ENCODE measurements around the gene EGLN3.
"Not testable (repeated sequence)": the region's sequence is repeated elsewhere in the genome, so short reads cannot be mapped to it uniquely, and the experiment has no call there.

The EGLN3 gene

DNA sequence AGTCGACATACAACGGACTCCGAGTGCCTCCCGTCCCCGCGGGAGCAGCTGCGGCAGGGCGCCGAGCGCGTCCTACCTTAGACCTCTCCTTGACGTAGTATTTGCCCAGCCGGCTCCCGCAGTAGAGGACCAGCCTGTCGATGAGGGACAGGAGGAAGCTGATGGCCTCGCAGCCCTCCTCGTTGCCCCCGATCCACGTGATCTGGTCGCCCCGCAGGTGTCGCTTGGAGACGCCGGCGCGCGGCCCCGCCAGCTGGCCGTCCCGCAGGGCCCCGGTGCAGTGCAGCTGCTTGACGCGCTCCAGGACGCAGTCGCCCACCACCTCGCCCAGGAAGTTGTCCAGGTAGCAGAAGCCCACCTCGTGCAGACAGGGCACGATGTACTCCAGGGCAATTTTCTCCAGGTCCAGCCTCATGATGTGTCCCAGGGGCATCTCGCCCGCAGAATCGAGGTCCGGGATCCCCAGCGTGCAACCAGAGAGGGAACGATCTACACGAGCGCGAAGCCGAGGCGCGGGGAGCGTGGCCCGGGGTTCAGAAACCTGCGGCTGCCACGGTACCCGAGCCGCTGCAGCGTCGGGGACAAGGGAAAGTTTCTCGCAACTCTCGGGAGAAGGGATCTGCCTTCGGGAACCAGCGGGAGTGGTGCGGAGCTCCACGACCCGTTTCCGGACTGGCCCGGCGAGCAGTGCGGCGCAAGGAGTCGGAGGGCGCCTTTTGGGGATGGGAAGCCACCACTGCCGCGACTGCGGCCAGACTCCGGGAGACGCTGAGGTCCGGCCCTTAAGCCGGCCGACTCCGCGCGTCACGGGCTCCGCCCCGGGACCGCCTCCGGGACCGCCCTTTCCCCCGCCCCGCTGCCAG, at the start of gene EGLN3:
Gene EGLN3 (minus strand): TSS at position 755 of the 863 bp plus-strand sequence. CDS start 322 bp downstream, at position 433.
- DNase-seq (ENCODE audit: low spot score) = peak; percentile 81

DNA sequence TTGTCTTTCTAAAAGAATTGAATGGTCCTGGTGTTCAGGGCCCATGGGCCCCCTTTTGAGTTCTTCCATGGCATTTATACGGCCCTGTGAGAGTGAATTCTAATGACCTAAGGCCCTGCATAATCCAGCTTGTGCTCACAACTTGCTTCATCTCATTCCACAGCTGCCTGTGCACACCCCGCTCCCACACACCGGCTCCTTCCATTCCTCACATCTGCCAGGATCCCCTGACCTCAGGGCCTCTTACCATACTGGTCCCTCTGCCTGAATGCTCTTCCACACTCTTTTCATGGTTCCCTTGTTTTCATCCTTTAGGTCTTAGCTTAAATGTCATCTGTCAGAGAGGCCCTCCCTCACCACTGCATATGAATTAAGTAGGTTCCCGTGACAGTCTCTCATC, 49.5 kb upstream of the EGLN3 start:
- DNase-seq (ENCODE audit: low spot score) = no peak

DNA sequence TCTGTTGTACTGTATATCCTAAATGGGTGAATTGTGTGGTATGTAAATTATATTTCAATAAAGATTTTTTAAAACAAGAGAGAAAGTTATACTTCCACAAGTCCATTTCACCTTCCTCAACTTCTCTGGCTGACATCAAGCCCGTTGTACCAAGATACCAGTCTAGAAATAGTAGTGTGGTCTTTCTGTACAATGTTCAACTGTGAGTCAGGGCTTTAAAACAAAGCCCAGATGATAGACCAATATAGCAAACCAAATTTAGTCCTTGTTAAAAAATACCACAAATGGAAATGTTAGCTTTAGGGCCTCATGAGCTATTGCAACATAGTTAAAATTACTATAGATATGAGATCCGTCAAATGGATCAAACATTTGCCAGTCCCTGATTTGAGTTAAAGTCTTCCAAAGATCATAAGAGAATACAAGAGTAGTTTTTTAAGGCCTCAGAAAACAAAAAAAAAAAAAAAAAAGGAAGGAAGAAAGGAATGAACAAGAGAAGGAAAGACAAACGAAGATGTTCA, 49.0 kb upstream of the EGLN3 start:
- no peak for DNase-seq (ENCODE audit: low spot score)

DNA sequence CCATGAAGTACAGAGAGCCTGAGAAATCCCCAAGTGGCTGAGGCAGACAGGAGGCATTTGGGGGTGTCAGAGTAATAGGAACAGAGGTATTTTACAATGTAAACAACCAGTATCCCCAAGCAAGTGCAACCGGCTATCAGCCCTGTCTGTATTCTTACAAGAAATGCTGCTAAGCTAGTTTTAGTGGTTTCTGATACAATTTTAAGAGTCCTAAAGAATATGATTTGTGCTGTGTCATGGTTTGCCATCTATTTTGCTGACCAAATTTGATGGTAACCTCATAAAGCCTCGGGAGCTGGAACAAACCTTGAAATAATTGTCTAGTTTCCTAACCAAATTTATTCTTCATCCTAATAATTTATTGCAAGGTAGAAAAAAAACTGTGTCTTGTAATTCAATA, 46.7 kb upstream of the EGLN3 start:
- DNase-seq (ENCODE audit: low spot score) = no peak

DNA sequence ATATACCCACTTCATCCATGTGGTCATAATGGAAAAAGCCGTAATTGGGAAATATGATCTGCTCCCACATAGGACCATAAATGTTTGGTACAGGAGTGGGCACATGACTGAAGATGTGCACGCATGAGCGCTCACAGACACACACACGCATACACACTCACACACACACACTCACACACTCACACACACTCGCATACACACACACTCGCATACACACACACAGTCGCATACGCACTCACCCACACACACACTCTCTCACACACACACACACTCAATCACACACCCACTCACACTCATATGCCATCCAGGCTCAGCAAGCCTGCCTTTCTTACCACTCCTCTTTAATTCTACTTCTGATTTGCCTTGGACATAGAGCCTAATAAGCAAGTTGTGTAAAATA, 45.6 kb upstream of the EGLN3 start:
- DNase-seq (ENCODE audit: low spot score) = no peak

DNA sequence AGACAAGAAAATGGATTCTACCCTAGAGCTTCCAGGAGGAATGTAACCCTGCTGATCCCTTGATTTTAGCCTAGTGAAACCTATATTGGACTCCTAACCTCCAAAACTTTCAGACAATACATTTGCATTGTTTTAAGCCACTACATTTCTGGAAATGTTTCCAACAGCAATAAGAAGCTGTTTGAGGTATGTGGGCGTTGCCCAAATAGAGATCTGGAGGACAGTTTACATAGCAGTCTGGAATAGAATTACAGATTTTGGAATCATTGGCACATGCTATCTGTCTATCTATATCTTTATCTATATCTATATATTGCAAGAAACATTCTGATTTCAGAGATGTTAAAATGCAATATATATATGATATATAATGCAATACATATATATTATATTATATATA, 42.4 kb upstream of the EGLN3 start:
- DNase-seq (ENCODE audit: low spot score) = no peak

DNA sequence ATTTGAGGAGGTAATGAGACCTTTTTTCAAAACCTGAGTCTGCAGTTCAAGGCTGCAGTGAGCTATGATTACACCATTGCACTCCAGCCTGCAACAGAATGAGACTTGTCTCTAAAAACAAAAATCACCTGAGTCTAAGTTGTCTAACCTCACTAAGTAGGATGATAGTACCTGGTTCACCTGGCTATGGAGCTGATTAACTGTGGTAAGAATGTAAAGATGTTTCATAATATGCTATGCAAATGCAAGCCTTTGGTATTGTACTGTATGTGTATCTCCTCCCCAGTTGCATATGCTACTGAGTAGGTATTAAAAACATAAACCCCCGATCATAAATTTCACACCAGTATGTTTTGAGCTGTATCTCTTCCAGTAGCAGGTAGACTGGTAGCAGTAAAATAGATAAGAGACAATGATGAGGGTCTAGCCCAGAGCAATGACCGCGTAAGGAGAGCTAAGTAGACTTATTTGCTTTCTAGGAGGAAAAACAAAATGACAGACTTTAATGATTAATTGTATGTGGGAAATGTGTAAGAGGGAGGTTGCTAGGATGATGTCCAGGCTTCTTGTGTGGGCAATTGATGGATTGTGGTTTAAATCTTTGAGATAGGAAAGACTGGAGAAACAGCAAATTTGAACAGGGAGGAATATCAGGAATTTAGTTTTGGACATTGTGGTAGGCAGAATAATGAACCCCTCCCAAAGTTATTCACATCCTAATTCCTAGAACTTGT, 41.6 kb upstream of the EGLN3 start:
- no peak for DNase-seq (ENCODE audit: low spot score)

DNA sequence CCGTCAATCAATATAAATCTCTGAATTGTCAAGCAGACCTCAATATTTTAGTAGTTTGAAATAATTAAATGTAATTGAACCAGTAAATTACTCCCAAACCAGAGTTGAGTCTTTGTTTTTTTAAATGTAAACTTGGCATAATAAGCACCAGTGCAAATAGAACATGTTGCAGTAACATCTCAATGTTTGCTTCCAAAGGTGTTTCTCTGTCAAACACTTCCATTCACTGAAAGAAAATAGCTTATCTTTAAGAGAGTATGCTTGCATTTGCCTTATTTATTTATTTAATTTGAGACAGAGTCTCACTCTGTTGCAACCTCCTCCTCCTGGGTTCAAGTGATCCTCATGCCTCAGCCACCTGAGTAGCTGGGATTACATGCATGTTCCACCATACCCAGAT, 39.9 kb upstream of the EGLN3 start:
- DNase-seq (ENCODE audit: low spot score) = no peak

DNA sequence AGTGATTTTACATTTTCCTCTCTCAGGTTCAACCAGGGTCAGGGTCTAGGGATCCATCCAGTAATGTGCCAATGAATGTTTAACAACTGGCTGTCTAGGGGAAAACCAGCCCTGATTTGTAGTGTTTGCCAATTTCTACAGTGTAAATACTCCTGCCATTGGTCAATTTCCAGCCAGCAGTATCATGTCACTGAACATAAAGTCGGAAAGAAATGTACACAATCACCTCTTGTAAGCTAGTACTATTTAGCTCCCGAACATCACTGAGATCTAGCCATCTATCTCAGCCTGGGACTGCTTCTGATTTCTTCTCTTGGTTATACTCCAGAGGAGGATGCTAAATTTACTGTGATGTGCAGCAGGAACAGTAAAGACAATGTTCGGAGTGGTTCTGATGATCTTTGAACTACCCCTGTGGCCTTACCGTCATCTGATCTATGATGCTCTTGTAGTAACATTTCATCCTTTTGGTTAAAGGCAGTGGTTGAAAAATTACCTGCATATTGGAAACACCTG, 36.7 kb upstream of the EGLN3 start:
- no peak for DNase-seq (ENCODE audit: low spot score)

DNA sequence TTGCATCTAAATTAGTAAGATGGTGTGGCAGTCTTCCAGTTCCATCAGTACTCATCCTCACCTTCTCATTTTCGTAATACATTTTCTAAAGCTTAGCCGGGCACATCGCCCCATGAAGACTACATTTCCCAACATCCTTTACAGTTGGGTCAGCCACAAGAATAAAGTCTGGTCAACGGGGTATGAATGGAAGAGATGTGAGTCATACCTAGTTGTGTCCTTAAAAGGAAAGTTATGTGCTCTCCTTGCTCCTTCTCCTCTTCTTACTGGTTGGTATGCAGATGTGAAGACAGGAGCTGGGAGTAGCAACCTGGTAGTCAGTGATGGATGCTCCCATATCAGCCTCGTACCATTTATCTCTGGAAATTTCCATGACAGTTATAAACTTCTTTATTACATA, 35.9 kb upstream of the EGLN3 start:
- peak; percentile 66 for DNase-seq (ENCODE audit: low spot score)

DNA sequence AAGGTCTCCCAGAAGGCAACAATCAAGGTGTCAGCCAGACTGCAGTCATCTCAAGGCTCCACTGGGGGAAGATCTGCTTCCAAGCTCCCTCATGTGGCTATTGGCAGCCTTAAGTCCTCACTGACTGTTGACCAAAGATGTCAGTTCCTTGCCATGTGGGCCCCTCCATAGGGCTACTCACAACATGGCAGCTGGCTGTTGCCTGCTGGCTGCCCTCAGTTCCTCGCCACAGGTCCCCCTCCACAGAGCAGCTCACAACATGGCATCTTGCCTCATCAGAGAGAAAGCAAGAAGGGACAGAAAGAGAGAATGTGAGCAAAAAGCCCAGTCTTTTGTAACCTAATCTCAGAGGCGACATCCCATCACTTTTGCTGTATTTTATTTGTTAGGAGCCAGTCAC, 34.4 kb upstream of the EGLN3 start:
- DNase-seq (ENCODE audit: low spot score) = no peak

DNA sequence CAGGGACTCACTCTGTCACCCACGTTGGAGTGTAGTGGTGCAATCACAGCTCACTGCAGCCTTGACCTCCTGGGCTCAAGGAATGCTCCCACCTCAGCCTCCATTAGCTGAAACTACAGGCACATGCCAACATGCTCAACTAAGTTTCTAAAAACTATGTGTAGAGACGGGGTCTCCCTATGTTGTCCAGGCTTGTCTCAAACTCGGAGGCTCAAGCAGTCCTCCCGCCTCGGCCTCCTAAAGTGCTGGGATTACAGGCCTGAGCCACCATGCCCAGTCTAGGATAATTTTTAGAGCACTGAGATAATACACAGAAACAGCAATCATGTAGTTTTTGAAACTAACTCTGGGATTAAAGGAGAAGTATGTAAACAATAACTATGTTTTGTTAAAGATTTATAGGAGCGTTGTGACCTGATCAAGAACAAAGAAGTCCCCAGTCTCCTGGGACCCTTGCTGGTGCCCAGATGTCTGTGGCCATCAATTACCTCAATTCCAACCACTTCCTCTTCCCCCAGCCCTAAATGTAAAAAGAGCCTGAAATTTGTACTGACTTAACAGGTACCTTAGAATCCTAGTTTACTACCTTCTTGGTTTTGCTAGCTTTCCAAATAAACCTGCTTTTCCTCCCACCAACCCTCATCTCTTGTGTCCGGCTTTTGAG, 28.9 kb upstream of the EGLN3 start:
- no peak for DNase-seq (ENCODE audit: low spot score)

DNA sequence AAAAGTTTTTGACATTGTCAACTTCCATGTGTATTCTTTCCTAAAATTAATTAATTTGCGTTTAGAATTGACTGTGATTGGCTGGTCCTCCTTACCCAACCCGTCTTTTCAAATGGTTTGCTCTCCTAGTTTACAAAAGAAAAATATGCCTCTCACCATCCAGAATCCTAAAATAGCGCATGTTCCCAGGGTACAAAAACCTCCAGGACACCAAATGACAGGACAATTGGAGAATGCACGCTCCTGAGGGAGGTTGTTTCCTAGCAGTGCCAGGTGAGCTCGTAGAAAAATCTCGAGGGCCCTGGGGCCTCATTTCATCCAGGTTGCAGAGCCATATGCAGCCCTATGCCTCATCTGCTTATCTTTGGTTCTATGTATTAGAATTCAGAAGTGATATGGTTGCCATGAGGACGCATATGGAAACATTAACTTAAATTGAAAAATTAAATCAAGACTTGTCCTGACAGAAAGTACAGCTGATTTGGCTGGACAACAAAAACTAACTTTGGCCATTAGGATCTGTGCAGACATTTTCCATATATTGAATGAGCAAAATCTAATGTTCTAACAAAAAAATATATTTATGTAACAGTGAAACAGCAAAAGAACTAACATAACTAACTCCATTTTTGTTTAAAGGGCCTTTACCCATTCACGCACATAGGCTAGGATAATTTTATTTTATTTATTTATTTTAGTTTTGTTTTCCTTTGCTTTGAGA, 28.2 kb upstream of the EGLN3 start:
- DNase-seq (ENCODE audit: low spot score) = no peak

DNA sequence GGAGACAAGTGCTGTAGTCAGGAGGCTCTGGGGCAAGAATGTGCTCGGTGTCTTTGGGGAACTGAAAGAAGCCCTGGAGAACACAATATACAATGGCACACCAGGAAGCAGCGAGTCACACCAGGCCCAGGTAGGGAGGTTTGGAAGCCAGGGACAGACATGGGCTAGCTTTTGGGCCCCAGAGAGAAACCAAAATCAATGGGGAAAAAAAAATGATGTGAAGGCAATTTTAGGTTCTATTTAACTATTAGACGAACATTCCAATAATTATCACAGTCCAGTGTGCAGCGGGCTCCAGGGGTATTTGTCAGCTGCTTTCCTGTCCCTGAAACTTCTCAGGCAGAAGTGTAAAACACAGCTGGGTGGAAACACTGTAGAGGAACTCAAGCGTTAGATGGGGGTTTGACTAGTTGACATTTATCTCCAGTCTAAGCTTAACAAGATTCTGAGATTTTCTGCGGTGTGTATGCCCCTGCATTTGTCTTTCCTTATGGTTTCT, 21.8 kb upstream of the EGLN3 start:
- DNase-seq (ENCODE audit: low spot score) = no peak

DNA sequence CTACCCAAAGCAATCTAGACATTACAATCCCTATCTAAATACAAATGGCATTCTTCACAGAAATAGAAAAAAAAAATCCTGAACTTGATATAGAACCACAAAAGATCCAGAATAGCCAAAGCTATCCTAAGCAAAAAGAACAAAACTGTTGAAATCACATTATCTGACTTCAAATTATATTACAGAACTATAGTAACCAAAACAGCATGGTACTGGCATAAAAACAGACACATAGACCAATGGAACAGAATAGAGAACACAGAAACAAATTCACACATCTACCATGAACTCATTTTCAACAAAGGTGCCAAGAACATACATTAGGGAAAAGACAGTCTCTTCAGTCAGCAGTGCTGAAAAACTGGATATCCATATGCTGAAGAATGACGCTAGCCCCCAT, 19.0 kb upstream of the EGLN3 start:
- not testable (repeated sequence) for DNase-seq (ENCODE audit: low spot score)

DNA sequence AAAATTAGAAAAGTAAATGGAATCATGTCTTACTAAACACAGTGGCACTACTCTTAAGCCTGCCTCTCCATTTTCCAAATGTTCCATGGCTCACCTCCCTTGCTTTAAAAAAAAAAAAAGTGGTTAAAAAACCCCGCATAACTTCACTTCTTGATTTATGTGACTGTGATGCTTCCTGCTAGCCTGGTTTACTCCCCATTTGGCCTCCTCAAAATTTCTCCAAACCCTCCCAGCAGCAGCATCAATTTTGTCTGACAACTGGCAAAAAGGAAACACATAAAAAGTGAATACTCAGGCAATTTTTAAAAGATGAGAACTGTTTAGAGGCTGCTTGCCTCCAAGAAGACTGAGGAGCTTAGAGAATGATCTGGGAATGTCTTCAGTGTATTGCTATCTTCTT, 17.8 kb upstream of the EGLN3 start:
- no peak for DNase-seq (ENCODE audit: low spot score)

DNA sequence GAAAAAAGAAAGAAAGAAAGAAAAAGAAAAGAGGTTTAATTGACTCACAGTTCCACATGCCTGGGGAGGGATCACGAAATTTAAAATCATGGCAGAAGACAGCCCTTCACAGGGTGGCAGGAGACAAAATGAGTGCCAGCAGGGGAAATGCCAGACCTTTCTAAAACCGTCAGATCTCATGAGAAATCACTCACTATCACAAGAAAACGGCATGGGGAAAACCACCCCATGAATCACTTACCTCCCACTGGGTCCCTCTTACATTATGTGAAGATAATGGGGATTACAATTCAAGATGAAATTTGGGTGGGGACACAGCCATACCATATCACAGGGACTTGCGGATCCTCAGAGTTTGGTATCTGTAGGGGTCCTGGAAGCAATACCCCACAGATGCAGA, 16.3 kb upstream of the EGLN3 start:
- DNase-seq (ENCODE audit: low spot score) = no peak

DNA sequence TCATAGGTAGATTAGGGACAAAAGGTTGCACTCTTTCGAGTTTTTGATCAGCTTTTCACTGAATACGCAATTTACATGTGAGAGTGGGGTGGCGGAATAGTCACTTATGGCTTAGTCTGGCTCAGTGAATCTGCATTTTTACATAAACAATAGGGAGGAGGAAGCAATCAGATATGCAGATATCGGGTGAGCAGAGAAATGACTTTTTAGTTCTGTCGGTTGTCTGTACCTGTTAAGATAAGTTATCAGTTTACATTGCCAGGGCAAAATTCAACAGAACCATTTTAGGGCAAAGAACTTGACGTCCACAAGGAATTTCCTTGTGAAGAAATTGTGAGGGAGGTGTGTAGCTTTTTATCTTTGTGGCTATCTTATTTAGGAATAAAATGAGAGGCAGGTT, 15.4 kb upstream of the EGLN3 start:
- no peak for DNase-seq (ENCODE audit: low spot score)

DNA sequence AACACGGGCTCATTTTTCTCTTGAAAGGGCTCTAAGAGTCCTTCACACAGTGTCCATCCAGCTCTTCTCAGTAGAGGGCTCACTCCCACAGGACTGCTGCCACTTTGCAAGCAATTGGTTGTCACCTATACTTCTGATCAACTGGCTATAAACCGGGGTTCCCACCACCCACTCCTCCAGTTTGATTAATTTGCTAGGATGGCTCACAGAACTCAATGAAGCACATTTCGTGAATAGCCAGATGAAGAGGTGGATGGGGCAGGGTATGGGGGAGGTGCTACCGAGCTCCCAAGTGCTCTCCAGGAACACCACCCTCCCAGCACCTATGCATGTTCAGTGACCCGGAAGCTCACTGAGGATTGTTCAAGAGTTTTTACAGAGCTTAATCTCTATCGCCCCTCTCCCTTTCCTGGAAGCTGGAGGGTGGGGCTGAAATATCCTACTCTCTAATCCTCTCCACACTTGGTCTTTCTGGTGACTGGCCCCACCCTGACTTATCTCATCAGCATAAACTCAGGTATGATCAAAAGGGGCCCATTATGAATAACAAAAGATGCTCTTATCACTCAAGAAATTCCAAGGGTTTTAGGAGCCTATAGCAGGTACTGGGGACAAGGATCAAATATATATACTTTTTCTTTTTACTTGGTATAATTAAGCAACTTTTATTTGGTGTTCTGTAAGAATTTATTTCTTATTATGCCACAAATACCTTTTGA, 13.9 kb upstream of the EGLN3 start:
- DNase-seq (ENCODE audit: low spot score) = peak; percentile 5

DNA sequence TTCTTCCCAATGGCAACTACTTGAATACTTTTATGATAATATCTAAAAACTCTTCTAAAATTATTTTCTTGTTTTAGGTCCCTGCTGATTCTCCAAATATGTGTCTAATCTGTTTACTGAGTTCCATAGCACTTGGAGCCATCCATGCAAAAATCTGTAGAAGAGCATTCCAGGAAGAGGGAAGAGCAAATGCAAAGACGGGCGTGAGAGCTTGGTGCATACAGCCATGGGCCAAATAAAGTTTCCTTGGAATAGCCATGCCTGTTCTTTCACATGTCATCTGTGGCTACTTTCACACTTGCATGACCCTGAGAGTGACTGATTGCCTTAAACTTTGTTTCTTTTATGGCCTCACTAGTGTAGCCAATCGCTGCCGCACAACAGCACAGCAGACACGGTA, 13.0 kb upstream of the EGLN3 start:
- DNase-seq (ENCODE audit: low spot score) = no peak

DNA sequence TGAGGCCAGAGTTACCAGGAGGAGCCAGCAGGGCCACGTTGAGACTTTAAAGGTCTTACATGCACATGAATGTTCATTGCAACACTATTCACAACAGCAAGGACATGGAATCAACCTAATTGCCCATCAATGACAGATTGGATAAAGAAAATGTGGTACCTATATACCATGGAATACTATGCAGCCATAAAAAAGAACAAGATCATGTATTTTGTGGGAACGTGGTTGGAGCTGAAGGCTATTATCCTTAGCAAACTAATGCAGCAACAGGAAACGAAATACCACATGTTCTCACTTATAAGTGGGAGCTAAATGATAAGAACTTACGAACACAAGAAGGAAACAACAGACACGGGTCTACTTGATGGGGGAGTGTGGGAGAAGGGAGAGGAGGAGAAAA, 11.6 kb upstream of the EGLN3 start:
- not testable (repeated sequence) for DNase-seq (ENCODE audit: low spot score)

Measured in SW480 (cell line).